ENCODE data around the gene STX1B.

Gene STX1B

DNA sequence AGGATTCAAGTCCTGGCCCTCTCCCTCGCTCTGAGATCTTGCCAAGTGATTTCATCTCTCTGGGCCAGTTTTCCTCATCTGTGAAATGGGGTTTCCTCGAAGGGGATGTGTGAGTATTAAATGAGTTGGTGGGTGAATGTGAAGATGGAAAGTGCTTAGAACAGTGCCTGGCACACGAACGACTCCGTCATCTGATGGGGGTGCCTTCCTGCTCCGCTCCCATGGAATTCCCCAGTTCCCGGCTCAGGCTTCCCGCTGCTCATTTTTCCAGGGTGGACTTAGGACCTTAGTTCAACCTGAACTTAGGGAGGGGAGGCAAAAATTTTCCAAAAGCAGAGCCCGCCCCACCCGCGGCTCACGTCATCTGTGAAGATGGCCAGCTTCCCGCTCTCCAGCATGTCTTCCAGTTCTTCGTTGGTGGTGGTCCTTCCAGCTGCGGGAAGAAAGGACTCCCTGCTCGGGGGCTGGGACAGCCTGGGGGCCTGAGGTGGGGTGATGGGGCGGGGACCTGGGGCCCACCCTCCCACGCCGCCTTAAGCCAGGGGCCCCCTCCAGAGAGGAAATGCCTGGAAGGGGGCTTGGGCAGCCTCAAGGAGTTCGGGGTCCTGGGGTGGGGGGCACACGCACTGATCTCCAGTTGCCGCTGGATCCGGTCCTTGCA lies 14.0 kb downstream of the STX1B start:
- TF ChIP-seq SIN3A (IDR thresholded peaks at IDR 0.05; ENCODE audit: borderline replicate concordance, insufficient read depth, low read length) = no peak
- no peak for TF ChIP-seq TAF1 (IDR thresholded peaks at IDR 0.05; ENCODE audit: borderline replicate concordance, insufficient read depth, low read length)
- TF ChIP-seq, protein P1, sequence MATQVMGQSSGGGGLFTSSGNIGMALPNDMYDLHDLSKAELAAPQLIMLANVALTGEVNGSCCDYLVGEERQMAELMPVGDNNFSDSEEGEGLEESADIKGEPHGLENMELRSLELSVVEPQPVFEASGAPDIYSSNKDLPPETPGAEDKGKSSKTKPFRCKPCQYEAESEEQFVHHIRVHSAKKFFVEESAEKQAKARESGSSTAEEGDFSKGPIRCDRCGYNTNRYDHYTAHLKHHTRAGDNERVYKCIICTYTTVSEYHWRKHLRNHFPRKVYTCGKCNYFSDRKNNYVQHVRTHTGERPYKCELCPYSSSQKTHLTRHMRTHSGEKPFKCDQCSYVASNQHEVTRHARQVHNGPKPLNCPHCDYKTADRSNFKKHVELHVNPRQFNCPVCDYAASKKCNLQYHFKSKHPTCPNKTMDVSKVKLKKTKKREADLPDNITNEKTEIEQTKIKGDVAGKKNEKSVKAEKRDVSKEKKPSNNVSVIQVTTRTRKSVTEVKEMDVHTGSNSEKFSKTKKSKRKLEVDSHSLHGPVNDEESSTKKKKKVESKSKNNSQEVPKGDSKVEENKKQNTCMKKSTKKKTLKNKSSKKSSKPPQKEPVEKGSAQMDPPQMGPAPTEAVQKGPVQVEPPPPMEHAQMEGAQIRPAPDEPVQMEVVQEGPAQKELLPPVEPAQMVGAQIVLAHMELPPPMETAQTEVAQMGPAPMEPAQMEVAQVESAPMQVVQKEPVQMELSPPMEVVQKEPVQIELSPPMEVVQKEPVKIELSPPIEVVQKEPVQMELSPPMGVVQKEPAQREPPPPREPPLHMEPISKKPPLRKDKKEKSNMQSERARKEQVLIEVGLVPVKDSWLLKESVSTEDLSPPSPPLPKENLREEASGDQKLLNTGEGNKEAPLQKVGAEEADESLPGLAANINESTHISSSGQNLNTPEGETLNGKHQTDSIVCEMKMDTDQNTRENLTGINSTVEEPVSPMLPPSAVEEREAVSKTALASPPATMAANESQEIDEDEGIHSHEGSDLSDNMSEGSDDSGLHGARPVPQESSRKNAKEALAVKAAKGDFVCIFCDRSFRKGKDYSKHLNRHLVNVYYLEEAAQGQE (IDR thresholded peaks at IDR 0.05; ENCODE audit: insufficient read depth in 1 of 2, low read depth in 2 of 2, low read length in 2 of 2) = no peak
- no peak for TF ChIP-seq FOXP2 (optimal IDR thresholded peaks at IDR 0.05; ENCODE audit: borderline replicate concordance, extremely low read depth, extremely low read length, insufficient read depth)
- no peak for TF ChIP-seq POLR2AphosphoS5 (IDR thresholded peaks at IDR 0.05; ENCODE audit: low read depth, low read length)

DNA sequence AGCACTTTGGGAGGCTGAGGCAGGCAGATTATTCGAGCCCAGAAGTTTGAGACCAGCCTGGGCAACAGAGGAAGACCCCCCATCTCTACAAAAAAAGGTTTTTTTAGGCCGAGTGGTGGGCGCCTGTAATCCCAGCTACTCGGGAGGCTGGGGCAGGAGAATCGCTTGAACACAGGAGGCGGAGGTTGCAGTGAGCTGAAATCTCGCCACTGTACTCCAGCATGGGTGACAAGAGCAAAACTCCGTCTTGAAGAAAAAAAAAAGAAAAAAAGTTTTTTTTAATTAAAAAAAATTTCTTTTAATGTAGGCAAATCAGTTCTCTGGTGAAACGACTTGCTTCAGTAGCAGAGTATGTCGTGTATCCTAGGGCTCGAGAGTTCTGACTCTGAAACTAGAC lies 14.5 kb downstream of the STX1B start:
- TF ChIP-seq POLR2AphosphoS5 (IDR thresholded peaks at IDR 0.05; ENCODE audit: low read depth, low read length) (no peak), FOXP2 (optimal IDR thresholded peaks at IDR 0.05; ENCODE audit: borderline replicate concordance, extremely low read depth, extremely low read length, insufficient read depth) (no peak), SIN3A (IDR thresholded peaks at IDR 0.05; ENCODE audit: borderline replicate concordance, insufficient read depth, low read length) (no peak), TAF1 (IDR thresholded peaks at IDR 0.05; ENCODE audit: borderline replicate concordance, insufficient read depth, low read length) (no peak)
- TF ChIP-seq, protein P1 (IDR thresholded peaks at IDR 0.05; ENCODE audit: insufficient read depth in 1 of 2, low read depth in 2 of 2, low read length in 2 of 2) = no peak

DNA sequence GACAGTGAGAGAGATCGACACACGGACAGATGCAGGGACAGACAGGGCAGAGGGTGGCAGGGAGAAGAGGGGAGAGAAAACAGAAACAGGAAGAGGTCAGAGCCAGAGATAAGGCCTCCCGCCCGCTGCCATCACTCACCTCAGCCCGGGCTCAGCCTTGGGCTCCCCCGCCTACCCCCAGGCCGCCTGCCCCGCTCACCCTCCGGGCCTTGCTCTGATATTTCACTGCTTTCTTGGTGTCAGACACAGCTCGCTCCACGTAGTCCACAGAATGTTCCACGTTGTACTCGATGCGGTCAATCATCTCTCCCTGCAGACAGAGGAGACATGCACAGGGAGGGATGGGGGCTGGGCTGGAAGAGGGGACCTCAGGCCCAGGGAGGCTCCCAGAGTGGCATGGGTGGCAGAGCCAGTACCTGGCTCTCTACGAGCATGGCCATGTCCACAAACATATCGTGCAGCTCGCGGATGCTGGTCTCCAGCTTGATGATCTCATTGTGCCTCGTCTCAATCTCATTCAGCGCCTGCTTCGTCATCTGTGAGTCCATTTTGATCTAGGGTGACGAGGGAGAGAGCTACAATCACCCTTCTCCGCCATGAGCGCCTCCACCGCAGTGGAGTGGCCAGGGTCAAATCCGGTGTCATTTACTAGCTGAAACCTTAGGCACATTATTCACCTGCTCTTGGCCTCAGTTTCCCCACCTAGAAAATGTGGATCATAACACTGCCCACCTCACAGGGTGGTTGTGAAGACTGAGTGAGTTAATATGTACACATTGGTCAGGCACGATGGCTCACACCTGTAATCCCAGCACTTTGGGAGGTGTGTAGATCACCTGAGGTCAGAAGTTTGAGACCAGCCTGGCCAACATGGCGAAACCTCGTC lies 17.3 kb downstream of the STX1B start:
- TF ChIP-seq FOXP2 (optimal IDR thresholded peaks at IDR 0.05; ENCODE audit: borderline replicate concordance, extremely low read depth, extremely low read length, insufficient read depth) (no peak), TAF1 (IDR thresholded peaks at IDR 0.05; ENCODE audit: borderline replicate concordance, insufficient read depth, low read length) (no peak), POLR2AphosphoS5 (IDR thresholded peaks at IDR 0.05; ENCODE audit: low read depth, low read length) (no peak), SIN3A (IDR thresholded peaks at IDR 0.05; ENCODE audit: borderline replicate concordance, insufficient read depth, low read length) (no peak)
- TF ChIP-seq, protein P1 (IDR thresholded peaks at IDR 0.05; ENCODE audit: insufficient read depth in 1 of 2, low read depth in 2 of 2, low read length in 2 of 2) = no peak

DNA sequence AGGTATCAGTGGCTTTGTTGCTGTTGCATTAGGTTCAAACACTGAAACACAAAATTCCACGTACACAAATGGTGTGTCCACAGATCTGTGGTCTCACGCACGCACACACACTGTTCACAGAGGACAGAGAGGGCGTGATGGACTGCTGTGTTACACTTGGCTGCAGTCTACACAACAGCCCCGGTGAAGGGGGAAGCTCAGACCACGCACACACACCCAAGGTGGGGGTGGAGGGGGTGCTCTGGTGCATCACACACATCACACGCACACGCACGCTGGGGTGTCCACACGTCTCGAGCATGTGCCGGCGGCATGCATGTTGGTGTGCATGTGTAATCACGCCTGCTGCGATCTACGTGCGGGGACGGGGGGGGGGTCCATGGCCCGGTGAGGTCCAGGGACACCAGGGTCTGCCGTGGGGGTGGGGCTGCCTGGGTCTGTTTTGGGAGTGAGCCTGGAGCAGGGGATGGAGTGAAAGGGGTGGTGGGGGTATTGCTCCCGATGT lies 18.1 kb downstream of the STX1B start:
- no peak for TF ChIP-seq FOXP2 (optimal IDR thresholded peaks at IDR 0.05; ENCODE audit: borderline replicate concordance, extremely low read depth, extremely low read length, insufficient read depth)
- TF ChIP-seq, protein P1 (IDR thresholded peaks at IDR 0.05; ENCODE audit: insufficient read depth in 1 of 2, low read depth in 2 of 2, low read length in 2 of 2) = no peak
- TF ChIP-seq TAF1 (IDR thresholded peaks at IDR 0.05; ENCODE audit: borderline replicate concordance, insufficient read depth, low read length) = no peak
